CD4-positive, alpha-beta T cell treated with Interleukin-15 for 4 hours (primary cell): ENCODE measurements around the gene HOXC11.
A peak's percentile ranks its signal among the peaks of the same experiment; 100 is the strongest.

Experiments used
- DNase-seq: peaks from one replicate; pipeline ENCODE4 v3.0.0-alpha.2; 2020; ENCODE audit warnings: low spot score

Gene HOXC11

DNA sequence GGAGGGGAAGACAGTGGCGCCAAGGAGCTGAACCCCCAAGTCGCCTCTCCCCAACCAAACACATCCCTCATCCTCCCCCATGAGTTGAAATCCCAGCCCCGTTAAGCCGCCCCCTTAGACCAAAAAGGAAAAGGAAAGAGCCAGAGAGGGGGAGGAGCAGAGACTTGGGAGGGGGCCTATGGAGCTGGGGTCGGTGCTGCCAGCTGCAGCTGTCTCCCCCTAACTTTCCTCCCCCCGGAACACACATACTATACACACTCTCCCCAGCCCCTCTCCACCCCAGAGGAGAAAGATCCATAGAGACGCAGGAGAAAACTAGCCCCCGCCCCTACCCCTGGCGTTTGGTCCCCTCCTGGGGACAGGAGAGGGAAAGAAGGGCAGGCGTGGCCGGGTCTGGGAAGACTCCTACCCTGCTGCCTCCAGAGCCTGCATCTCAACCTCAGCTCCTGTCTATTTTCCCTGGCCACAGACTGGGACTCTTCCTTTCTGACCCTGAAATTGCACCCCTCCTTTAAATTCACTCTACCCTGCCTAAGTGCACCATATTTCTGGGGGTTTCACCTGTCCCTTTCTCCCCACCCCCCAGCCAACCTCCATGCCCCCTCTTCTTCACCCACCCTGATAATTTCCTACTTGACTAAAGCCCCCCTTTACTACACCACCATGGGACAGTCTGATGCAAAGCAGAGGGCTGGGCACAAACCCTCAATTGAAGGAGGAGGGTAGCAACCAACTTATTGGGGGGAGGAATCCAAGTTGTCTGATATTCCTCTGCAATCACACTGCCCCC, 25.4 kb downstream of the HOXC11 start:
- DNase-seq: no peak

DNA sequence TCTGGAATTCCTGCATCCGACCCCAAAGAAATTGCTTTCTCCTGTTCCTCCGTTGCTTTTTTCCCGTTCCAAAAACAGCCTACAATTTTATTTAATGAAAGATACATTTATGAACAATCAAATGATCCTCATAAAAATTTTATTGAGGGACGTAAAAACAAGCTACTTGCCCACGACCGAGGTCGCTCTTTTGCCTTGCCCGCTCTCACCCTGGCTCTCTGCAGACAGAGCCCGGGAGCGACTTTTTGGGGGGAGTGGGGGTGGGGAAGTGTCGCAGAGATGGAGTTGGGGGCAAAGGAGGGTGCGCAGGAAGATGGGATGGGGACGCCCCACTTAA, 25.9 kb downstream of the HOXC11 start:
- DNase-seq: no peak

DNA sequence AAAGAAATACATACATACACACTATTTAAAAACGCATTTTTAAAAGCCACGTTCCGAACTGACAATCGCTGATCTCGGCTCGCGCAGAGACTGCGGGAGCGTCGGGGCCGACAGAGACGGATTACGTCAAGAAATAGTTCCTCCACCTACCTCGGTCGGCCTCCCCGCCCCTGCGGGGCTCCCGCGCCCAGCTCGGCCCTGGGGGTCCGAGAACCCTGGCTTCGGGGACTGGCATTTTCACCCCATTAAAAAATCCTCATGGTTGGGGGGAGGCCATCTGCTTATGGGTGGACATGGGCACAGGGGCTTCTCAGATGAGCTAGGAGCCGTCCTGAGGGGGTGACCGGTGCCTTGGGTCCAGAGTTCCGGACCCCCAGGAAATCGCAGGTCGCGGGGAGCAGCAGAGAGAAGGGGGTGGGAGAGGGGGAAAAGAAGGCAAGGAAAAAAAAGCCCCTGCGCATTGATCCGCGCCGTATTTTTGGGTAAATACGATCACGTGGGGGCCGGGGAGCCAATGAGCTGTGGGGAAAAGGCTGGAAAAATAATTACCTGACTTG, 26.7 kb downstream of the HOXC11 start:
- no peak for DNase-seq

DNA sequence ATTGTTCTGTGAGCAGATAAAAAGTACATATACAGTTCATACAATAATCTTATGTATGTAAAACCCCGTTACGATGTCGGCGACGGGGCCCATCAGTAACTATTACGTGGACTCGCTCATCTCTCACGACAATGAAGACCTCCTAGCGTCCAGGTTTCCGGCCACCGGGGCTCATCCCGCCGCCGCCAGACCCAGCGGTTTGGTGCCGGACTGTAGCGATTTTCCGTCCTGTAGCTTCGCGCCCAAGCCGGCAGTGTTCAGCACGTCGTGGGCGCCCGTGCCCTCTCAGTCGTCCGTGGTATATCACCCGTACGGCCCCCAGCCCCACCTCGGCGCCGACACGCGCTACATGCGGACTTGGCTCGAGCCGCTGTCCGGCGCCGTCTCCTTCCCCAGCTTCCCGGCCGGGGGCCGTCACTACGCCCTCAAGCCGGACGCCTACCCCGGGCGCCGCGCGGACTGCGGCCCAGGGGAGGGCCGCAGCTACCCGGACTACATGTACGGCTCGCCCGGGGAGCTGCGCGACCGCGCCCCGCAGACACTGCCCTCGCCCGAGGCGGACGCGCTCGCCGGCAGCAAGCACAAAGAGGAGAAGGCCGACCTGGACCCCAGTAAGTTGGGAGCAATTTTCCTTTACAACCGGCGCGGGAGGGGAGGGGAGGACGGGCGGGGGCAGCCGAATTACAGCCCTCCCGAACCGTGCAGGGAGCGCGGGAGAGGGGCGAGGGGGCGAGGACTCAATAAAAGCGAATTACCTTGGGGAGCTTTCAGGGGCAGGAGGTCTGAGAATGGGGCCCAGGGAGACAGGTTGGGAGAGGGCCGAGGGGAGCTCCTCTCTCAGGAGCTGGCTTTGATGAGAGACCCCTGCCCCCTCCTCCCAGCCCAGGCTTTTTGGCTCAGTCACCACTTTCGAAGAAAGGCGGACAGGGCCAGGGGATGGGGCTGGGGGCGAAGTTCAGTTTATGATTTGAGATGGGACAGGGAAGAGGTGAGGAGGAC, 27.5 kb downstream of the HOXC11 start, which contains the start of gene HOXC9:
TSS of gene HOXC9 (plus strand) at position 46 of the 999 bp plus-strand sequence. CDS start at position 74, 28 bp downstream.
- DNase-seq: no peak

DNA sequence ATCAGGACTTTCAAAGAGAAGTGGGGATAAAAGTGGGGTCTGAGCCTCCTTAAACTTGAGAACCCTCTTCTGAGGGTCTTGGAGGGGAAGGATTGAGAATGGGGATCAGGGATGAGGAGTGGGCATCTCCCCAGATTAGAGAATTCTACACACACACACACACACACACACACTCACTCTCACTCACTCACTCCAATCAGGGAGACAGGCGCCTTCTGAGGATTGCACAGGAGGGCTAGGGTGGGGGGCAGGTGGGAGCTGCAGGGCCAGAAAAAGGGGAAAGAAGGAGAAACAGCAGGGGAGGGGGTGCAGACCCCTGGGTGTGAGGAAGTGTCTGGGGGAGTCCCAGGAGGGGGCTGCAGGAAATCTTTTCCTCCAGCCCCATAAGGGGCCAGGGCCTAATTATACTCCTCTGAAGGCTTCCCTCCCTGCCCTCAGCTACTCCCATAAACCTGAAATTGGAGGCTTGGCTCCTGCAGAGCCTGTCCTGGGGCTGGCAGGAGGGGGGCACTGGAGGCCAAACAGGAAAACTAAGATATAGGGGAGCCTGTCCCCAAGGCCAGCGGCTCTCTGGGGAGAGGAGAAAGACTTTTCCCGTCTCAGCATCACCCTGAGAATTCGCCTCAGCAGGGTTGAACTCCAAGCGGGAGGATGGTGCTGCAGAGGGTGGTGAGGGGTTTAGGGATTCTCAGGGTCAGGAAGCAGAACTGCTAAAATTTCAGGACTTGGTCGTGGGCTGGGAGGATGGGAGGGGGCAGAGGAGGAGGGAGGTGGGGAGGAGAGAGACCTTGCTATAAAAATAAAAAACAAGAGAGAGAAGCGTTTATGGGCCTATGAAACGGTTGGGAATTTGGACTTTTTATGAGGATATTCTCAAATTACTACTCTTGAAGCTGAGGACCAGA, 28.6 kb downstream of the HOXC11 start:
- DNase-seq: no peak

- no peak for DNase-seq
Observed at GRCh38 chr12:54002278-54002914, 29.5 kb downstream of the HOXC11 start.

DNA sequence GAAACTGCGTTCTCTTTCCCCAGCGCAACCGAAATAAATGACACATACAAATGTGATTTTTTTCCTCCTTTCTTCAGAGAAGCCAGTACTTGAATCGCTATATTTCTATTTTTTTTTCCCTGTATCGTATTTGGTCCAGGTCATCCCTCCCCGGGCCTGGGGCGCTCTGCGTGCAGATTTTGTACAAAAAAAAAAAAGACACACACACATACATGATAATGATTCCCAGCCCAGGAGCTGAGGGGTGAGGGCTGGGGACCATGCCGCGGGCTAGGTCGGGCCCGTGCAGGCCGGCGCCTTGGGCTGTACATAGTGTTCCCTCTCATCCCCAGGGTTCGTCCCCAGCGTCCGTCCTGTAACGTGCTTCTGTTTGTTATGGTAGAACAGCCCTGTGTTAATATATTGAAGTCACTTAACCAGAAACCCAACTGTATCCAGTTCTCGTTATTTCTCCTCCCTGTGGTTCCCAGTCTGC, 30.0 kb downstream of the HOXC11 start:
- no peak for DNase-seq

DNA sequence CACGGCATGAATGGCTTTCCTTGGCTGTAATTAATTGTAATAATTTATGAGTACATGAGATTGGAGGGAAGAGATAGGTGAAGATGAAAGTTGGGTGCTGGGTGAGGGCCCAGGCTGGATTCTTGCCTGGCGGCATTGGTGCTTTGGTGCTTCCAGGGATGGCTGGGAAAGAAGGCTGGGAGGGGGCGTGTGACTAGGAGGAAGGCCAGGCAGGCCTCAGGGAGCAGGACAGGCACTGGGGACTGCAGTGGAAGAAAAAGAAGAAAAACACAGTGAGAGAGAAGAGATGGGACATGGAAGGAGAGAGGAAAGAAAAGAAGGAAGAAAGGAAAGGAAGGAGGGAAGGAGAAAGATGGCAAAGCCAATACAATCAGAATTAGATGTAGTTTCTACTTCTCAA, 30.7 kb downstream of the HOXC11 start:
- no peak for DNase-seq

GRCh38 chr12:54004063-54004840, 31.3 kb downstream of the HOXC11 start:
- no peak for DNase-seq

- DNase-seq: no peak
Observed at GRCh38 chr12:54004841-54005530, 32.1 kb downstream of the HOXC11 start.

GRCh38 chr12:54005531-54005852, 32.6 kb downstream of the HOXC11 start:
- no peak for DNase-seq

- peak; percentile 84 for DNase-seq
Observed at GRCh38 chr12:54005853-54006558, 33.1 kb downstream of the HOXC11 start.

DNA sequence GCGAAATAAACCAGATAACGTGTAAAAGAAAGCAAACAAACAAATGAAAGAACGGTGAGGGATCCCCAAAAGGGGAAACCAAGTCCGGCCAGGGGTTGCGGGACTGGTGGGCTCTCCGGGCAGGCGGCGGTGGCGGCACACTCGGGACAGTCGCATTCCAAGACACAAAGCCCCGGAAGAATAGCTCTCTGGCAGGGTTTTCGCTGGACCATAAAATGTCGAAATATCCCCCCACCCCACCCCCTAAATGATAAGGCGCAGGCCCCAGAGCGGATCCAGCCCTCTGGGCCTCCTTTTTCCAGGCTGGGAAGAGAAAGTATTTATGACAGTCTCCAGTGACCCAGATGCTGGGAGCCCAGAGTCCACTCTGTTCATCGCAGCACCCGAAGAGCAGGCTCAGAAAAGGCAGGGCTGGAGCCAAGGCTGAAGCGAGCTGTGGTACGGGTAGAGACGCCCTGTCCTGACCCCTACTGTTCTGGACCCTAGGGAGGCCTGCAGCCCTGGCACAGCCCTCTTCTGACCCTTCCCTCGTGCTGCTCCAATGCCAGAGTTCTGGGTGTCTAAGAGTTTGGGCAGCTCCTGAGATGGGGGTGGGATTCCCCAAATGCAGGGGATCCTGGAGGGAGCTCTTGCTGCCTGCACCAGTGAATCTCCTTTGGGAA, 33.8 kb downstream of the HOXC11 start:
- DNase-seq: no peak

- DNase-seq: no peak
Observed at GRCh38 chr12:54007538-54008259, 34.8 kb downstream of the HOXC11 start.

DNA sequence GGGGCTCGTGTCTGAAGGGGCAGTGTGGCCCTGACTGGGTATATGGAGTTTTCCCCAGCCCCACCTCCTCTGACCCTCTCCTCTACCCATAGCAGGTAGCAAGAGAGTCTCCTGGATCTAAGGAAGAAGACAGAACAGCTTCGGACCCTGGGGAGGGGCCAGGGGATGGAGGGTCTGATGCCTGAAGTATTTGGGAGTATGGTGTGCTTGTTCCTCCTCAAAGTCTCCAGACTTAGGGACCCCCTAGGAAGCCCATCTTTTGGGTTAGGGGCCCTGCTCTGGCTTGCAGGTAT, 35.3 kb downstream of the HOXC11 start:
- DNase-seq: no peak

- no peak for DNase-seq
Observed at GRCh38 chr12:54009171-54010052, 36.5 kb downstream of the HOXC11 start.
